ENCODE measurements around the gene NPB. TPM values are rescaled to one million over a fixed set of nuclear protein-coding genes. Genes with fewer than 3 reads are reported as not detected.

The NPB gene
- total RNA-seq, result 0.24 and 0.31 TPM in 2 replicates

GRCh38 chr17:81902023-81902652 is at the start of gene NPB:
Gene NPB (plus strand): TSS chr17:81902238. CDS start chr17:81902278, 40 bp downstream.
- intact Hi-C loops (cut with micrococcal nuclease), result no loop called here
- Mint-ChIP-seq H3K27me3 (ENCODE audit: insufficient read depth) (peaks cover 3% of the 10 kb centered on the region), H3K9me3 (no peaks in the 10 kb centered on the region), H3K4me1 (ENCODE audit: low read depth) (peaks cover 8% of the 10 kb centered on the region), H3K27ac (no peak within 1 kb of the TSS), H3K4me3 (no peak within 1 kb of the TSS), H3K36me3 (ENCODE audit: low read depth) (peaks cover 11% of the 10 kb centered on the region)
- DNase-seq (ENCODE audit: low spot score), result no peak

GRCh38 chr17:81854974-81855774 is 46.9 kb upstream of the NPB start:
- no peaks in the 10 kb centered on the region for H3K9me3 Mint-ChIP-seq
- H3K27me3 Mint-ChIP-seq (ENCODE audit: insufficient read depth), result no peaks in the 10 kb centered on the region
- intact Hi-C loops (cut with micrococcal nuclease), result no loop called here
- no peak overlapping the region for H3K4me3 Mint-ChIP-seq
- H3K36me3 Mint-ChIP-seq (ENCODE audit: low read depth), result peaks cover 31% of the 10 kb centered on the region
- DNase-seq (ENCODE audit: low spot score), result no peak
- no peak overlapping the region for H3K27ac Mint-ChIP-seq
- peaks cover 28% of the 10 kb centered on the region for H3K4me1 Mint-ChIP-seq (ENCODE audit: low read depth)

GRCh38 chr17:81858170-81858966 is 43.7 kb upstream of the NPB start:
- Mint-ChIP-seq H3K27ac (no peak overlapping the region), H3K36me3 (ENCODE audit: low read depth) (peaks cover 23% of the 10 kb centered on the region), H3K27me3 (ENCODE audit: insufficient read depth) (peaks cover 3% of the 10 kb centered on the region), H3K4me3 (peak overlapping the region; percentile 93), H3K4me1 (ENCODE audit: low read depth) (peaks cover 30% of the 10 kb centered on the region), H3K9me3 (no peaks in the 10 kb centered on the region)
- no peak for DNase-seq (ENCODE audit: low spot score)
- intact Hi-C loops (cut with micrococcal nuclease), result no loop called here

GRCh38 chr17:81858967-81859905 is 42.8 kb upstream of the NPB start:
- H3K4me1 Mint-ChIP-seq (ENCODE audit: low read depth), result peaks cover 31% of the 10 kb centered on the region
- DNase-seq (ENCODE audit: low spot score), result no peak

GRCh38 chr17:81859906-81860755 is 41.9 kb upstream of the NPB start, which contains the start of gene P4HB:
Gene P4HB (minus strand): TSS chr17:81860535. CDS start chr17:81860471, 64 bp downstream.
- Mint-ChIP-seq H3K27ac (peak within 1 kb of the TSS; percentile 94), H3K27me3 (ENCODE audit: insufficient read depth) (peaks cover 3% of the 10 kb centered on the region), H3K9me3 (no peaks in the 10 kb centered on the region), H3K4me3 (peak within 1 kb of the TSS; percentile 93), H3K4me1 (ENCODE audit: low read depth) (peaks cover 31% of the 10 kb centered on the region), H3K36me3 (ENCODE audit: low read depth) (peaks cover 27% of the 10 kb centered on the region)
- intact Hi-C loops (cut with micrococcal nuclease), result loop anchor here (1.0 to 10.0 kb wide), 14 partner anchors 10 to 435 kb away; partner anchors contain the start of genes ALYREF, ANAPC11, ARL16 and CCDC137
- no peak for DNase-seq (ENCODE audit: low spot score)

More at GRCh38 chr17:81858967-81859905, 42.8 kb upstream of the NPB start:
- intact Hi-C loops (cut with micrococcal nuclease), result no loop called here
- H3K36me3 Mint-ChIP-seq (ENCODE audit: low read depth), result peaks cover 27% of the 10 kb centered on the region
- peak overlapping the region; percentile 85 for H3K27ac Mint-ChIP-seq
- no peaks in the 10 kb centered on the region for H3K9me3 Mint-ChIP-seq
- H3K4me3 Mint-ChIP-seq, result peak overlapping the region; percentile 93
- H3K27me3 Mint-ChIP-seq (ENCODE audit: insufficient read depth), result peaks cover 3% of the 10 kb centered on the region

- H3K36me3 Mint-ChIP-seq (ENCODE audit: low read depth), result peaks cover 29% of the 10 kb centered on the region
- H3K9me3 Mint-ChIP-seq, result no peaks in the 10 kb centered on the region
- peaks cover 3% of the 10 kb centered on the region for H3K27me3 Mint-ChIP-seq (ENCODE audit: insufficient read depth)
- H3K27ac Mint-ChIP-seq, result peak overlapping the region; percentile 94
- peaks cover 31% of the 10 kb centered on the region for H3K4me1 Mint-ChIP-seq (ENCODE audit: low read depth)
- DNase-seq (ENCODE audit: low spot score), result peak; percentile 99
- peak overlapping the region; percentile 91 for H3K4me3 Mint-ChIP-seq
- intact Hi-C loops (cut with micrococcal nuclease), result loop anchor here (1.0 to 10.0 kb wide), 14 partner anchors 9 to 434 kb away; partner anchors contain the start of genes ALYREF, ANAPC11, ARL16 and CCDC137
Observed at GRCh38 chr17:81860756-81861568, 41.1 kb upstream of the NPB start.

GRCh38 chr17:81863123-81863675 is 38.8 kb upstream of the NPB start:
- Mint-ChIP-seq H3K4me1 (ENCODE audit: low read depth) (peaks cover 23% of the 10 kb centered on the region), H3K27ac (peak overlapping the region; percentile 93), H3K27me3 (ENCODE audit: insufficient read depth) (peaks cover 3% of the 10 kb centered on the region), H3K36me3 (ENCODE audit: low read depth) (peaks cover 21% of the 10 kb centered on the region), H3K4me3 (peak overlapping the region; percentile 89), H3K9me3 (no peaks in the 10 kb centered on the region)
- intact Hi-C loops (cut with micrococcal nuclease), result loop anchor here (10.0 kb wide), 2 partner anchors 308 to 432 kb away; partner anchors contain the start of gene FAAP100
- no peak for DNase-seq (ENCODE audit: low spot score)

- H3K9me3 Mint-ChIP-seq, result no peaks in the 10 kb centered on the region
- H3K27ac Mint-ChIP-seq, result peak overlapping the region; percentile 34
- intact Hi-C loops (cut with micrococcal nuclease), result loop anchor here (10.0 kb wide), 2 partner anchors 309 to 431 kb away; partner anchors contain the start of gene FAAP100
- peaks cover 3% of the 10 kb centered on the region for H3K27me3 Mint-ChIP-seq (ENCODE audit: insufficient read depth)
- H3K36me3 Mint-ChIP-seq (ENCODE audit: low read depth), result peaks cover 22% of the 10 kb centered on the region
- no peak for DNase-seq (ENCODE audit: low spot score)
- peak overlapping the region; percentile 89 for H3K4me3 Mint-ChIP-seq
- H3K4me1 Mint-ChIP-seq (ENCODE audit: low read depth), result peaks cover 23% of the 10 kb centered on the region
Observed at GRCh38 chr17:81863833-81864768, 37.9 kb upstream of the NPB start.

- Mint-ChIP-seq H3K27ac (no peak overlapping the region), H3K27me3 (ENCODE audit: insufficient read depth) (peaks cover 3% of the 10 kb centered on the region), H3K4me3 (no peak overlapping the region), H3K4me1 (ENCODE audit: low read depth) (peaks cover 25% of the 10 kb centered on the region), H3K9me3 (no peaks in the 10 kb centered on the region), H3K36me3 (ENCODE audit: low read depth) (peaks cover 26% of the 10 kb centered on the region)
- intact Hi-C loops (cut with micrococcal nuclease), result loop anchor here (10.0 kb wide), 2 partner anchors 311 to 429 kb away; partner anchors contain the start of gene FAAP100
- DNase-seq (ENCODE audit: low spot score), result no peak
Observed at GRCh38 chr17:81865358-81865732, 36.7 kb upstream of the NPB start.

Measured in activated T-helper 1 cell treated with anti-CD3 and anti-CD28 coated beads, Interleukin-12 subunit alpha, Interleukin-12 subunit beta, Interleukin-2, Interleukin-4 antibody, amounts not matched to agents 30 ng/mL and 10 ng/mL and 1 ng/mL, durations not matched to agents 14 hours and 24 hours and 36 hours (primary cell).